ENCODE measurements around the gene S100PBP. TPM values are rescaled to one million over a fixed set of nuclear protein-coding genes. Genes with fewer than 3 reads are reported as not detected.

Gene S100PBP
- total RNA-seq (100 to 1,000 TPM in 1 of 5 donors, 10 to 100 TPM in 3, 1 to 10 TPM in 1; 2.9 to 253 (median 40.6) TPM), polyA plus RNA-seq (1 to 10 TPM; 5.7 to 9.3 (median 6.7) TPM)
- long read RNA-seq, donor 1, partial matches to known transcripts, result 0 of 1 reads
- long read RNA-seq, donor 1, other reads (novel, unspliced or antisense), result 0 of 1 reads
- long read RNA-seq, donor 2, full-length matches to known transcripts, result 3 of 3 reads
- long read RNA-seq, donor 2, partial matches to known transcripts, result 0 of 3 reads
- long read RNA-seq, donor 2, other reads (novel, unspliced or antisense), result 0 of 3 reads
- long read RNA-seq, donor 3, partial matches to known transcripts, result 0 of 1 reads
- long read RNA-seq, donor 3, other reads (novel, unspliced or antisense), result 0 of 1 reads
- long read RNA-seq, donor 4, result 0 reads
- long read RNA-seq, donor 5, full-length matches to known transcripts, result 5 of 5 reads
- long read RNA-seq, donor 5, partial matches to known transcripts, result 0 of 5 reads
- long read RNA-seq, donor 5, other reads (novel, unspliced or antisense), result 0 of 5 reads
- long read RNA-seq, donor 6, result 0 reads
- long read RNA-seq, donor 7, partial matches to known transcripts, result 0 of 2 reads
- long read RNA-seq, donor 7, other reads (novel, unspliced or antisense), result 0 of 2 reads
- long read RNA-seq, donor 8, full-length matches to known transcripts, result 4 of 4 reads
- long read RNA-seq, donor 8, partial matches to known transcripts, result 0 of 4 reads
- long read RNA-seq, donor 8, other reads (novel, unspliced or antisense), result 0 of 4 reads
- long read RNA-seq, donor 9, partial matches to known transcripts, result 0 of 3 reads
- long read RNA-seq, donor 9, other reads (novel, unspliced or antisense), result 0 of 3 reads
- long read RNA-seq, donor 10, full-length matches to known transcripts, result 3 of 3 reads
- long read RNA-seq, donor 10, partial matches to known transcripts, result 0 of 3 reads
- long read RNA-seq, donor 10, other reads (novel, unspliced or antisense), result 0 of 3 reads

DNA sequence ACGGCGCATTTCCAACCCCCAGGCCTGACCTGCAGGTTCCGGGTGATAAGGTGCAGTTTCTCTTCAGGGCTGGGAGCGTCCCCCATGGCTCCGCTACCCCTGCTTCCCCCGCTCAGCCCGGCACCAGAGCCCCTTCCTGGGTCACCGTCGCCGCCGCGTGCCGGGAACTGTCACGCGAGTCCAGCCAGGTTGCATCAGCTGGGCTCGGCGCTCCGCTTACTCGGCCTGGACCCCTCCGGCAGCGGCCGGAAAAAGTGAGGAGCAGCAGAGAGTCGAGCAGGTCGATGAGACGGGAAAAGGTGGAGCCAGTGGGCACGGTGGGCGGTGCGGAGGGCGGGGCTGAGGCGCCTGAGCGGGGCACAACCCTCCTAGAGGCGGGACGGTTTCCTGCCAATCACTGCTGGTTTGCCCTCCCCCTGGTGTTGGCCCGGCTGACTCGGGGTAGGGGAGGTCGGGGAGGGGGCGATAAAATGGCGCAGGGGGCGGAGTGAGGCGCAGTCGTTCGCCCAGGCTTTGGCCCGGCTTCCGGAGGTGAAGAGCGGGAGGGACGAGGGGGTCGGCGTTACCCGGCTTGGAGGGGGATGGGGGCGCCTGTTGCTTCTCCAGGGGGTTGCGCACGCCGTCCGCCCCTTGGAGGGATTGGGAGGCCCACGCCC lies at the start of gene S100PBP, which contains the start of gene YARS1:
S100PBP (plus strand) TSS at position 495 of the 656 bp plus-strand sequence. CDS start 8,447 bp downstream, outside the sequence.
YARS1 (minus strand) TSS at position 200 of the 656 bp plus-strand sequence; CDS start at position 86, 114 bp downstream.
- Histone ChIP-seq H3K27me3 (no peaks in the 10 kb centered on the region), H3K27ac (peak within 1 kb of the TSS; percentile 91 to 98 (median 97)), H3K4me3 (peak within 1 kb of the TSS; percentile 65 to 90 (median 82)), H3K9me3 (no peaks in the 10 kb centered on the region), H3K36me3 (no peaks in the 10 kb centered on the region), H3K4me1 (peaks cover 32 to 72% (median 57%) of the 10 kb centered on the region in 4 donors)
- intact Hi-C loops (cut with DNase I; ENCODE audit: low total_unique reads), result no loop called here
- 0 to 1% (median 0%) methylated on average over 29 to 55 of the region's 55 CpGs for WGBS, 5 donors
- DNase-seq, result peak; percentile 100
- TF ChIP-seq EP300 (IDR thresholded peaks at IDR 0.05) (peak; percentile 62), POLR2AphosphoS5 (IDR thresholded peaks at IDR 0.05) (peak; percentile 90 to 98 (median 96)), POLR2A (IDR thresholded peaks at IDR 0.05) (peak in 1 of 4 donors; percentile 30)
- TF ChIP-seq, protein P1, sequence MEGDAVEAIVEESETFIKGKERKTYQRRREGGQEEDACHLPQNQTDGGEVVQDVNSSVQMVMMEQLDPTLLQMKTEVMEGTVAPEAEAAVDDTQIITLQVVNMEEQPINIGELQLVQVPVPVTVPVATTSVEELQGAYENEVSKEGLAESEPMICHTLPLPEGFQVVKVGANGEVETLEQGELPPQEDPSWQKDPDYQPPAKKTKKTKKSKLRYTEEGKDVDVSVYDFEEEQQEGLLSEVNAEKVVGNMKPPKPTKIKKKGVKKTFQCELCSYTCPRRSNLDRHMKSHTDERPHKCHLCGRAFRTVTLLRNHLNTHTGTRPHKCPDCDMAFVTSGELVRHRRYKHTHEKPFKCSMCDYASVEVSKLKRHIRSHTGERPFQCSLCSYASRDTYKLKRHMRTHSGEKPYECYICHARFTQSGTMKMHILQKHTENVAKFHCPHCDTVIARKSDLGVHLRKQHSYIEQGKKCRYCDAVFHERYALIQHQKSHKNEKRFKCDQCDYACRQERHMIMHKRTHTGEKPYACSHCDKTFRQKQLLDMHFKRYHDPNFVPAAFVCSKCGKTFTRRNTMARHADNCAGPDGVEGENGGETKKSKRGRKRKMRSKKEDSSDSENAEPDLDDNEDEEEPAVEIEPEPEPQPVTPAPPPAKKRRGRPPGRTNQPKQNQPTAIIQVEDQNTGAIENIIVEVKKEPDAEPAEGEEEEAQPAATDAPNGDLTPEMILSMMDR (IDR thresholded peaks at IDR 0.05), result peak in 1 of 7 experiments; percentile 35

DNA sequence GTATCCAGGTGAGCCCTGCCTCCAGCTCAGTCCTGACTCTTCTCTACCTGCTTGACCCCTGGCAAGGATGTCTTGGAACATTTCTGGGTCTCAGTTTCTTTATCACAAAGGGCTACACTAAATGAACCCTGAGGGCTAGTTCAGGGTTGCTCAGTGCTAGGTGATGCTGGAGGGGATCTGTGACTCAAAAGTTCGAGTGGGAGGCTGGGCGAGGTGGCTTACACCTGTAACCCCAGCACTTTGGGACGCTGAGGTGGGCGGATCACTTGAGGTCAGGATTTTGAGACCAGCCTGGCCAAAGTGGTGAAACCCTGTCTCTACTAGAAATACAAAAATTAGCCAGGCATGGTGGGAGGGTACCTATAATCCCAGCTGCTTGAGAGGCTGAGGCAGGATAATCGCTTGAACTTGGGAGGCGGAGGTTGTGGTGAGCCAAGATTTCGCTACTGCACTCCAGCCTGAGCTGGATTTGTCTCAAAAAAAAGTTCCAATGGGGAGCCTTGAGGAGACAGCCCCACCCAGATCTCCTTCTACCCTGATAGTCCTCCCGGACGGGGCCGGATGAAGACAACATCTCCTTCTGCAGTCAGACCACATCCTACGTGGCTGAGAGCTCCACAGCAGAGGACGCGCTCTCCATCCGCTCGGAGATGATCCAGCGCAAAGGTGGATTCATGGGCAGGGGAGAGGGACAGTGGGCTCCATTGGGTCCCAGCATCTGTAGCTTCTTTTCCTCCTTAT lies 49.2 kb upstream of the S100PBP start:
- DNase-seq, result no peak
- WGBS, 5 donors, result 71 to 82% (median 74%) methylated on average over 16 of the region's 16 CpGs
- TF ChIP-seq POLR2AphosphoS5 (IDR thresholded peaks at IDR 0.05), result no peak
- TF ChIP-seq, protein P1 (IDR thresholded peaks at IDR 0.05), result no peak
- Histone ChIP-seq H3K36me3 (peaks cover 15 to 70% (median 57%) of the 10 kb centered on the region in 4 donors), H3K27ac (peak overlapping the region; percentile 65 to 92 (median 72)), H3K9me3 (no peaks in the 10 kb centered on the region), H3K27me3 (no peaks in the 10 kb centered on the region), H3K4me3 (no peak overlapping the region), H3K4me1 (peaks cover 47 to 92% (median 77%) of the 10 kb centered on the region in 4 donors)
- intact Hi-C loops (cut with DNase I; ENCODE audit: low total_unique reads), result no loop called here

DNA sequence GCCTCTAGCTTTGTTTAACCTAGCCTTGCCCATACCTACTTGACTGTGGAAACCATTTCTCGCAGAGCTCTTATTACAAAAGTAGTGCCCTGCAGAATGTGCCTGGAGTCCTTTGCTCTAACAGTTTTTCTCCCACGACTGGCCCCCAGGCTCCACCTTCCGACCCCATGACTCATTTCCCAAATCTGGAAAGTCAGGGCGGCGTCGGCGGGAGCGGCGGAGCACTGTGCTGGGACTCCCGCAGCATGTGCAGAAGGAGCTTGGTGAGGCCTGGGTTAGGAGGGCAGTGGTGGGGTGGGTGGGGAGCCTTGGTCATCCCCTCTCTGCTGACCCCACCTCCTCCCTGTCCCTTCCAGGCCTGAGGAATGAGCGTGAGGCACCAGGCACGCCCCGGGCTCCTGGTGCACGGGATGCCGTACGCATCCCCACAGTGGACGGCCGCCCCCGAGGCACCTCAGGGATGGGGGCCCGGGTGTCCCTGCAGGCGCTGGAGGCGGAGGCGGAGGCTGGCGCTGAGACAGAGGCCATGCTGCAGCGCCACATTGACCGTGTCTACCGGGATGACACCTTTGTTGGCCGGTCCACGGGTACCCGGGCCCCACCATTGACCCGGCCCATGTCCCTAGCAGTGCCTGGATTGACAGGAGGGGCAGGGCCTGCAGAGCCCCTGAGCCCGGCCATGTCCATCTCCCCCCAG lies 47.8 kb upstream of the S100PBP start:
- peaks cover 46 to 92% (median 76%) of the 10 kb centered on the region in 4 donors for H3K4me1 ChIP-seq
- no peaks in the 10 kb centered on the region for H3K27me3 ChIP-seq
- WGBS, 5 donors, result 65 to 78% (median 75%) methylated on average over 22 to 32 of the region's 32 CpGs
- intact Hi-C loops (cut with DNase I; ENCODE audit: low total_unique reads), result loop anchor here (5.0 kb wide), 1 partner anchor 57 kb away; no protein-coding TSS in a partner anchor
- peak overlapping the region in 4 of 5 donors; percentile 65 to 92 (median 74) for H3K27ac ChIP-seq
- H3K4me3 ChIP-seq, result no peak overlapping the region
- H3K9me3 ChIP-seq, result no peaks in the 10 kb centered on the region
- peak in 1 of 2 donors; percentile 30 for DNase-seq
- TF ChIP-seq POLR2AphosphoS5 (IDR thresholded peaks at IDR 0.05) (peak in 1 of 3 donors; percentile 16), POLR2A (IDR thresholded peaks at IDR 0.05) (no peak)
- H3K36me3 ChIP-seq, result peaks cover 29 to 73% (median 66%) of the 10 kb centered on the region in 4 donors

All from stomach (tissue), 19 donors.